GM21515 (cell line): Measurements from ENCODE around the gene MCC.
A peak's percentile ranks its signal among the peaks of the same experiment; 100 is the strongest.

ENCODE experiments used
- ATAC-seq: cut with Tn5 transposase; IDR thresholded peaks from one replicate; pipeline ENCODE4 v1.9.1; 2021; ENCODE audit not compliant: unreplicated experiment

The MCC gene

GRCh38 chr5:113252066-113252465, 236.2 kb downstream of the MCC start:
- ATAC-seq = no peak

- ATAC-seq = no peak
These were observed 237.8 kb downstream of the MCC start for GRCh38 chr5:113250341-113250953.

GRCh38 chr5:113249206-113249605, 239.0 kb downstream of the MCC start:
- ATAC-seq = no peak

- ATAC-seq = no peak
These were observed 241.8 kb downstream of the MCC start for GRCh38 chr5:113246361-113246870.

GRCh38 chr5:113245427-113246225, 242.6 kb downstream of the MCC start:
- no peak for ATAC-seq

GRCh38 chr5:113244966-113245365, 243.3 kb downstream of the MCC start:
- no peak for ATAC-seq

- ATAC-seq = no peak
These were observed 244.9 kb downstream of the MCC start for GRCh38 chr5:113243349-113243664.

GRCh38 chr5:113242481-113243348, 245.5 kb downstream of the MCC start:
- ATAC-seq = no peak

GRCh38 chr5:113240951-113241726, 247.1 kb downstream of the MCC start:
- ATAC-seq = peak; percentile 93

GRCh38 chr5:113240032-113240431, 248.2 kb downstream of the MCC start:
- ATAC-seq = no peak

GRCh38 chr5:113237893-113238292, 250.4 kb downstream of the MCC start:
- no peak for ATAC-seq

- no peak for ATAC-seq
These were observed 251.5 kb downstream of the MCC start for GRCh38 chr5:113236536-113237288.

GRCh38 chr5:113235884-113236283, 252.4 kb downstream of the MCC start:
- no peak for ATAC-seq

GRCh38 chr5:113234546-113234945, 253.7 kb downstream of the MCC start:
- ATAC-seq = no peak

GRCh38 chr5:113233606-113234005, 254.6 kb downstream of the MCC start:
- no peak for ATAC-seq

- ATAC-seq = no peak
These were observed 255.6 kb downstream of the MCC start for GRCh38 chr5:113232667-113233066.

GRCh38 chr5:113232221-113232620, 256.0 kb downstream of the MCC start:
- no peak for ATAC-seq

- no peak for ATAC-seq
These were observed 256.6 kb downstream of the MCC start for GRCh38 chr5:113231653-113232000.

- no peak for ATAC-seq
These were observed 257.3 kb downstream of the MCC start for GRCh38 chr5:113230711-113231652.
